Parathyroid adenoma (tissue), 2 donors: ENCODE data around the gene OBSCN.

Source experiments
- H2AFZ ChIP-seq: fragments of 300-600 bp; sonication (generic); one replicate; pipeline ENCODE4 v1.7.0; 2017; ENCODE audit warnings: antibody characterized with exemption, mild to moderate bottlenecking
- H3K27ac ChIP-seq: fragments of 300-600 bp; sonication (generic); one replicate; pipeline ENCODE4 v1.7.0; 2017
- H3K27me3 ChIP-seq: fragments of 300-600 bp; sonication (generic); one replicate; pipeline ENCODE4 v1.7.0; 2017; ENCODE audit warnings: low read length; ENCODE audit not compliant: control insufficient read depth, insufficient read depth
- H3K36me3 ChIP-seq: fragments of 300-600 bp; sonication (generic); one replicate; pipeline ENCODE4 v1.7.0; 2017; ENCODE audit warnings: low read length; ENCODE audit not compliant: control insufficient read depth, insufficient read depth
- H3K4me1 ChIP-seq: fragments of 300-600 bp; sonication (generic); one replicate; pipeline ENCODE4 v1.7.0; 2017; ENCODE audit warnings: control low read depth
- H3K4me2 ChIP-seq: fragments of 300-600 bp; sonication (generic); one replicate; pipeline ENCODE4 v1.7.0; 2017; ENCODE audit warnings: low read length
- H3K4me3 ChIP-seq: fragments of 300-600 bp; sonication (generic); one replicate; pipeline ENCODE4 v1.7.0; 2017; ENCODE audit warnings: low read depth, low read length
- H3K79me2 ChIP-seq: fragments of 300-600 bp; sonication (generic); one replicate; pipeline ENCODE4 v1.7.0; 2017; ENCODE audit warnings: control low read depth
- H3K9ac ChIP-seq: fragments of 300-600 bp; sonication (generic); one replicate; pipeline ENCODE4 v1.7.0; 2017; ENCODE audit warnings: mild to moderate bottlenecking
- H3K9me3 ChIP-seq: fragments of 300-600 bp; sonication (generic); one replicate; pipeline ENCODE4 v1.7.0; 2017; ENCODE audit warnings: low read length; ENCODE audit not compliant: control insufficient read depth
- TF ChIP-seq, protein P1 (sequence below): fragments of 300-600 bp; sonication (generic); IDR thresholded peaks from one replicate; pipeline ENCODE4 v1.7.0; 2017; ENCODE audit warnings: antibody characterized with exemption, mild to moderate bottlenecking
- donor health status: primary hyperparathyroidism.

OBSCN gene

DNA sequence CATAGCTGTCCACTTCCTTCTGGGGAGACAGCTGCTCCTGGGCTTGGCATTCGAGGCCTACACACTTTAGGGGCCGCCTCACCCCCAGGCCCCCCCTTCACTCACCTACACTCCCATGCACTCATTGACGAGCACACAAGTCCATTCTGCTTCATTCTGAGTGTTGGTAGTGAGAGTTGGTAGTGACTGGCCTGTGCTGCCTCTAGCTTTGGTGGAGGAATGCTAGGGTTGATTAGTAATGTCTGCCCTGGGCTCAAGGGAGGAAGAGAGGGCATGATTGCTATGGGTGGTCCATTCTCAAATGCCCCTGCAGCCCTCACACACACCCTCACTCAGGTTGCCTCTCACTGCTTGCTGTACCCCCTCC is 168.4 kb downstream of the OBSCN start:
- no peak overlapping the region for H3K27ac ChIP-seq
- no peak overlapping the region for H3K4me2 ChIP-seq
- H3K27me3 ChIP-seq = no peaks in the 10 kb centered on the region
- H3K79me2 ChIP-seq = no peaks in the 10 kb centered on the region
- no peak overlapping the region for H3K9ac ChIP-seq
- no peaks in the 10 kb centered on the region for H3K36me3 ChIP-seq
- no peaks in the 10 kb centered on the region for H3K9me3 ChIP-seq
- H2AFZ ChIP-seq = no peak overlapping the region
- no peak overlapping the region for H3K4me3 ChIP-seq
- peaks cover 4% of the 10 kb centered on the region for H3K4me1 ChIP-seq
- TF ChIP-seq, protein P1, sequence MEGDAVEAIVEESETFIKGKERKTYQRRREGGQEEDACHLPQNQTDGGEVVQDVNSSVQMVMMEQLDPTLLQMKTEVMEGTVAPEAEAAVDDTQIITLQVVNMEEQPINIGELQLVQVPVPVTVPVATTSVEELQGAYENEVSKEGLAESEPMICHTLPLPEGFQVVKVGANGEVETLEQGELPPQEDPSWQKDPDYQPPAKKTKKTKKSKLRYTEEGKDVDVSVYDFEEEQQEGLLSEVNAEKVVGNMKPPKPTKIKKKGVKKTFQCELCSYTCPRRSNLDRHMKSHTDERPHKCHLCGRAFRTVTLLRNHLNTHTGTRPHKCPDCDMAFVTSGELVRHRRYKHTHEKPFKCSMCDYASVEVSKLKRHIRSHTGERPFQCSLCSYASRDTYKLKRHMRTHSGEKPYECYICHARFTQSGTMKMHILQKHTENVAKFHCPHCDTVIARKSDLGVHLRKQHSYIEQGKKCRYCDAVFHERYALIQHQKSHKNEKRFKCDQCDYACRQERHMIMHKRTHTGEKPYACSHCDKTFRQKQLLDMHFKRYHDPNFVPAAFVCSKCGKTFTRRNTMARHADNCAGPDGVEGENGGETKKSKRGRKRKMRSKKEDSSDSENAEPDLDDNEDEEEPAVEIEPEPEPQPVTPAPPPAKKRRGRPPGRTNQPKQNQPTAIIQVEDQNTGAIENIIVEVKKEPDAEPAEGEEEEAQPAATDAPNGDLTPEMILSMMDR = no peak

DNA sequence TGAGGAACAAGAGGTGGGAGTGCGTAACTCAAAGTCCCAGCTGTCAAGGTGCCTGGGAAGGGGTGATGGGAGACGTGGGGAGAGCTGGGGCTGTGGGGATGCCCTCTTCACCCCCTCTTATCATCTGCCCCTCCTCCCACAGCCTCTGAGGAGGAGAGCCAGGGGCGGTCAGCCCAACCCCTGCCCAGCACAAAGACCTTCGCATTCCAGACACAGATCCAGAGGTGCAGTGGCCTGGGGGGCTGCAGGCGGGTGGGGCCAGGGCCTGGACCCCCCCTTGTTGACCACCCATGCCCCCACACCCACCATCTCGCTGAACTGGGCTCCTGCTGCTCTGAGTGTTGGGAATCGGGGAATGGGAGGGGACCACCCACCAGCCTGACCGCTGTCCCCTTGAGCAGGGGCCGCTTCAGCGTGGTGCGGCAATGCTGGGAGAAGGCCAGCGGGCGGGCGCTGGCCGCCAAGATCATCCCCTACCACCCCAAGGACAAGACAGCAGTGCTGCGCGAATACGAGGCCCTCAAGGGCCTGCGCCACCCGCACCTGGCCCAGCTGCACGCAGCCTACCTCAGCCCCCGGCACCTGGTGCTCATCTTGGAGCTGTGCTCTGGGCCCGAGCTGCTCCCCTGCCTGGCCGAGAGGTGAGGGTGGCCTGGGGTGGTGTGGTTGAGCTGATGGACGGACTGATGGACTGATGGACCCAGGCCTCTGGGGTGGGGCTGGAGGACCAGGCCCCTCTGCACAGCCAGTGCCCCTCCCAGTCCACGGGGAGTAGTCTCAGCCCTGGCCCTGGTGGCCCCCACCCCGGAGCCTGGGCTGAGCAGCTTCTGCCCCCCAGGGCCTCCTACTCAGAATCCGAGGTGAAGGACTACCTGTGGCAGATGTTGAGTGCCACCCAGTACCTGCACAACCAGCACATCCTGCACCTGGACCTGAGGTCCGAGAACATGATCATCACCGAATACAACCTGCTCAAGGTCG is 169.1 kb downstream of the OBSCN start:
- Histone ChIP-seq H3K4me3 (no peak overlapping the region), H3K9ac (no peak overlapping the region), H3K79me2 (no peaks in the 10 kb centered on the region), H3K4me2 (peak overlapping the region; percentile 81), H3K27ac (no peak overlapping the region), H3K9me3 (no peaks in the 10 kb centered on the region), H3K36me3 (no peaks in the 10 kb centered on the region), H3K27me3 (no peaks in the 10 kb centered on the region), H3K4me1 (peaks cover 4% of the 10 kb centered on the region), H2AFZ (no peak overlapping the region)
- TF ChIP-seq, protein P1 = no peak

DNA sequence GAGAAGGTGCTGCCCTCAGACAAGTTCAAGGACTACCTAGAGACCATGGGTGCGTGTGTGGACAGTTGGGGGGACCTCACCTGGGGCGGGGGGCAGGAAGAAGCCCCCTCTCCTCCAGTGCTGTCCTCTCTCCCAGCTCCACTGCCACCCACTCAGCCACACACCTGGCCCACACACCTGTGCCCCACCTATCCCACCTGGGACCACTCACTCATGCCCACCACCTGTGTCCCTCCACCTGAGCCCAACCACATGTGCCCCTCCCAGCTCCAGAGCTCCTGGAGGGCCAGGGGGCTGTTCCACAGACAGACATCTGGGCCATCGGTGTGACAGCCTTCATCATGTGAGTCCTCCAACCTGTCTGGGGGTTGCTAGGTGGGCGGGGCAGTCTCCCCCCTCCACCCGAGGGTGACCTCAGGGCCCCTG is 169.8 kb downstream of the OBSCN start:
- no peaks in the 10 kb centered on the region for H3K9me3 ChIP-seq
- H3K4me3 ChIP-seq = peak overlapping the region; percentile 57
- H3K4me1 ChIP-seq = no peaks in the 10 kb centered on the region
- H3K36me3 ChIP-seq = no peaks in the 10 kb centered on the region
- peak overlapping the region; percentile 81 for H3K4me2 ChIP-seq
- no peaks in the 10 kb centered on the region for H3K27me3 ChIP-seq
- no peak overlapping the region for H2AFZ ChIP-seq
- H3K27ac ChIP-seq = no peak overlapping the region
- TF ChIP-seq, protein P1 = no peak
- H3K79me2 ChIP-seq = no peaks in the 10 kb centered on the region
- H3K9ac ChIP-seq = no peak overlapping the region

DNA sequence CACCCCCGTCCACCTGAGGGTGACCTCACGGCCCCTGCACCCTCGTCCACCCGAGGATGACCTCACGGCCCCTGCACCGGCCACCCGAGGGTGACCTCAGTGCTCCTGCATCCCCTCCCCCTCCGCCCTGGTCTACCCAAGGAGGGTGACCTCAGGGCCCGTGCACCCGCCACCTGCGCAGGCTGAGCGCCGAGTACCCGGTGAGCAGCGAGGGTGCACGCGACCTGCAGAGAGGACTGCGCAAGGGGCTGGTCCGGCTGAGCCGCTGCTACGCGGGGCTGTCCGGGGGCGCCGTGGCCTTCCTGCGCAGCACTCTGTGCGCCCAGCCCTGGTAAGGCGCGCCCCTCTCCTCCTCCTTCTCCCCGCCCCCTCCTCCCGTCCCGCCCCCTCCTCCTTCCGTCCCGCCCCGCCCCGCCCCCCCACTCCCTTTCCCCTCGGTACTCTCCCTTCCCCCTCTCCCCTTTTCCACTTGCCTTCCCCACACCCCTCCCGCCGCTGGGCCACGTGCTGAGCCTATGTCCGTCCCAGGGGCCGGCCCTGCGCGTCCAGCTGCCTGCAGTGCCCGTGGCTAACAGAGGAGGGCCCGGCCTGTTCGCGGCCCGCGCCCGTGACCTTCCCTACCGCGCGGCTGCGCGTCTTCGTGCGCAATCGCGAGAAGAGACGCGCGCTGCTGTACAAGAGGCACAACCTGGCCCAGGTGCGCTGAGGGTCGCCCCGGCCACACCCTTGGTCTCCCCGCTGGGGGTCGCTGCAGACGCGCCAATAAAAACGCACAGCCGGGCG is 170.4 kb downstream of the OBSCN start:
- Histone ChIP-seq H3K9me3 (no peaks in the 10 kb centered on the region), H3K9ac (no peak overlapping the region), H3K27me3 (no peaks in the 10 kb centered on the region), H3K27ac (peak overlapping the region; percentile 42), H3K4me3 (peak overlapping the region; percentile 75), H3K36me3 (no peaks in the 10 kb centered on the region), H3K4me1 (no peaks in the 10 kb centered on the region), H2AFZ (peak overlapping the region; percentile 81), H3K4me2 (peak overlapping the region; percentile 97), H3K79me2 (no peaks in the 10 kb centered on the region)
- TF ChIP-seq, protein P1 = peak; percentile 51
